HAP-1 (cell line): ENCODE results near the gene VIL1.

Experiments
- DNase-seq, 2 experiments: peaks; one replicate each; pipeline ENCODE4 v3.0.0-alpha.2; 2016 to 2020; ENCODE audit warnings: low spot score in 2 of 2
- H3K27me3 ChIP-seq: fragments of 250-450 bp; sonication (Bioruptor Pico); 2 replicates; pipeline ENCODE4 v1.5.1; 2020; ENCODE audit warnings: low read depth, mild to moderate bottlenecking, moderate library complexity
- H3K36me3 ChIP-seq: fragments of 250-450 bp; sonication (Bioruptor Pico); replicated peaks from 2 replicates; pipeline ENCODE4 v1.5.1; 2020; ENCODE audit warnings: mild to moderate bottlenecking
- H3K4me1 ChIP-seq: fragments of 250-450 bp; sonication (Bioruptor Pico); 2 replicates; pipeline ENCODE4 v1.5.1; 2020; ENCODE audit warnings: mild to moderate bottlenecking
- H3K4me3 ChIP-seq: fragments of 250-450 bp; sonication (Bioruptor Pico); 2 replicates; pipeline ENCODE4 v1.5.1; 2020; ENCODE audit warnings: mild to moderate bottlenecking, moderate library complexity
- H3K9me3 ChIP-seq: fragments of 250-450 bp; sonication (Bioruptor Pico); 2 replicates; pipeline ENCODE4 v1.5.1; 2020; ENCODE audit warnings: mild to moderate bottlenecking, moderate library complexity
- in situ Hi-C: fragments of 300-500 bp; cut with MboI; formaldehyde crosslinking; loops from 3 replicates; pipeline ENCODE4 v1.14.3; 2020; ENCODE audit warnings: low sequenced_read_pairs, inconsistent platforms, mixed read lengths

VIL1 gene

DNA sequence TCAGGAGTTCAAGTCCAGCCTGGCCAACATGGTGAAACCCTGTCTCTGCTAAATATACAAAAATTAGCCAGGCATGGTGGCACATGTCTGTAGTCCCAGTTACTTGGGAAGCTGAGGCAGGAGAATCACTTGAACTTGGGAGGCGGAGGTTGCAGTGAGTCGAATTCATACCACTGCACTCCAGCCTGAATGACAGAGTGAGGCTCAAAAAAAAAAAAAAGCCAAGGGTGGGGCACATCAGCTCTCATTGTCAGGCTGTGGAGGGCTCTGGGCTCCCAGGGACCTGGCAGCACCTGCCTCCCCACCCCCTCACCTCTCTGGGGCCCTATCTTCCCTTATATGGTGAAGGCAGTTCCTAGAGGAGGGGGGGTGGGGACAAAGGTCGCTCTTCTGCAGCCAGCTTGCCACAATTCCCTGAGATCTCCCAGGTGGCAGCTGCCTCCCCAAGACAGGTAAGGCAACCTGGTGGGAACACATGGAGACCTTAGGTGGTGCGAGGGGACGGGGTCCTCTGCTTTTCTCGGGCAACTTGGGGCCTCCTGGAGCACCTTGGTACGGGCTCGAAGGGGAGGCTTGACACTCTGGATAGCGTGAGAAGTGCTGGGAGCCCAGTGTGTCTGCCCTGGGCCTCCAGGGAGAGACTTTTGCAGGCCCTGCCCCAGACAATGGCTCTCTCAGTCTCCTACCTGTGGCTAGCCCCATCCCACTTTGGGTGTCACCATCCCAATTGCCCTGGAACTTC lies at the start of gene VIL1:
Gene VIL1 (plus strand): TSS at position 407 of the 742 bp plus-strand sequence. CDS start 4,656 bp downstream, outside the sequence.
- Histone ChIP-seq H3K4me3 (no peak within 1 kb of the TSS), H3K4me1 (no peaks in the 10 kb centered on the region), H3K9me3 (no peaks in the 10 kb centered on the region), H3K36me3 (no peaks in the 10 kb centered on the region), H3K27me3 (no peaks in the 10 kb centered on the region)
- in situ Hi-C loops: no loop called here
- DNase-seq: no peak

DNA sequence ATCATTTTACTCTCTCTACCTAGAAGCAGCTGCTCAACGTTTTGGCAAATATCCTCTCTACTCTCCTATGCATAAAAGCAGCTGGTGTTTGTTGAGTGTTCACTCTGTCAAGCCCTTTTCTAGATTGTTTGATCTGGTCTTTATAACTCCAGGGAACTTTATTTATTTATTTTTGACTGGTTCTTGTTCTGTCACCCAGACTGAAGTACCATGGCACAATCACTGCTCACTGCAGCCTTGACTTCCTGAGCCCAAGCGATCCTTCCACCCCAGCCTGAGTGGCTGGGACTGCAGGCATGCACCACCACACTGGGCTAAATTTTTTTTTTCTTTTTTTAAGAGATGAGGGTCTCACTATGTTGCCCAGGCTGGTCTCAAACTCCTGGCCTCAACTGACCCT lies 49.6 kb upstream of the VIL1 start:
- in situ Hi-C loops: no loop called here
- no peaks in the 10 kb centered on the region for H3K9me3 ChIP-seq
- DNase-seq: no peak
- no peaks in the 10 kb centered on the region for H3K36me3 ChIP-seq
- H3K4me1 ChIP-seq: peaks cover 15% of the 10 kb centered on the region
- H3K27me3 ChIP-seq: no peaks in the 10 kb centered on the region
- no peak overlapping the region for H3K4me3 ChIP-seq

DNA sequence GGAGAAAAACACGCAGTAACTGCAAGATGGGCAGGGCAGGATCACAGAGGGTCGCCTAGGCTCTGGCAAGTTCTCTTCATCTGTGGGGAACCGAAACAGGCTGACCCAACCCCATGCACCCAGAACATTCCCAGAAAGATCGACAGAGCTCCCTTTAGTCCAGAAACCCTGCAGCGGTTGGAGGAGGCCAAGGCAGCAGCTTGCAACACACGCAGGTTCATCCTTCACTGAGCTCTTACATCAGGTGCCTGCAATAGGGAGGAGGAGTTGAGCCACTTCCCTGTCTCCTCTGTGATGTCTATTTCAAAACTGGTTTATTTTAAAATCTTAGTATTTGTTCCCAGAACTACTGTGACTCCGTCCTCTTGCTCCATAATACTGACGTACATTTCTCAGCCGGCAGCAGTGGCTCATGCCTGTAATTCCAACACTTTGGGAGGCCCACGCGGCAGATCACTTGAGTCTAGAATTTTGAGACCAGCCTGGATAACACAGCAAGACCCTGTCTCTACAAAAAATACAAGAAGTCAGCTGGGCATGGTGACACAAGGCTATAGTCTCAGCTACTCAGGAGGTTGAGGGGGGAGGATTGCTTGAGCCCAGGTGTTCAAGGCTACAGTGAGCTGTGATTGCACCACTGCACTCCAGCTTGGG lies 48.4 kb upstream of the VIL1 start:
- H3K4me1 ChIP-seq: peaks cover 15% of the 10 kb centered on the region
- no peaks in the 10 kb centered on the region for H3K36me3 ChIP-seq
- in situ Hi-C loops: no loop called here
- no peaks in the 10 kb centered on the region for H3K9me3 ChIP-seq
- no peak overlapping the region for H3K4me3 ChIP-seq
- DNase-seq: no peak
- H3K27me3 ChIP-seq: no peaks in the 10 kb centered on the region

DNA sequence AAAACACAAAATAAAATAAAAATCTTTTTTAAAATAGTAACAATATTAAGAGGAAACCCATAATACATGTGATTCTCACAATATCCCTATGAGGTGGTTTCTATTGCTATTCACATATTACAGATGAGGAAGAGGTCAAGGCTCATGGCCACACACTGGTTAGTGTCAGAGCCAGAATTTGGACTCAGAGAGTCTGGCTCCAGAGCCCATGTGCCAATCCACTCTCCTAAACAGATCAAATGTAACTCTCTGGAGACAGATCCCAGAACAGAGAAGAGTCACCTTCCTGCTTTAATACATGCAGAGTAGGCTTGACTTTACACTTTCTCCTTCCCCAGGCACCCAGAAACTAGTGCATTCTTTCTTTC lies 47.0 kb upstream of the VIL1 start:
- no peak for DNase-seq
- H3K4me3 ChIP-seq: no peak overlapping the region
- no peaks in the 10 kb centered on the region for H3K27me3 ChIP-seq
- peaks cover 11% of the 10 kb centered on the region for H3K4me1 ChIP-seq
- in situ Hi-C loops: no loop called here
- H3K9me3 ChIP-seq: no peaks in the 10 kb centered on the region
- H3K36me3 ChIP-seq: no peaks in the 10 kb centered on the region

DNA sequence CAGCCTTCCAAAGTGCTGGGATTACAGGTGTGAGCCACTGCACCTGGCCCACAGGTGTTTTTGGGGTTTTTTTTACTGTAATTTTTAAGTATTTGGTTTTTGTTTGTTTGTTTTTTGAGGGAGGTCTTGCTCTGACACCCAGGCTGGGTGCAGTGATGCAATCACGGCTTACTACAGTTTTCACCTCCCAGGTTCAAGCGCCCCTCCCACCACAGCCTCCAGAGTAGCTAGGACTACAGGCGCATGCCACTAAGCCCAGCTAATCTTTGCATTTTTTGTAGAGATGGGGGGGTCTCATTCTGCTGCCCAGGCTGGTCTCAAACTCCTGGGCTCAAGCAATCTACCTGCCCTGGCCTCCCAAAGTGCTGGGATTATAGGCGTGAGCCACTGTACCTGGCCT lies 44.1 kb upstream of the VIL1 start:
- no peak for DNase-seq
- in situ Hi-C loops: no loop called here
- no peaks in the 10 kb centered on the region for H3K27me3 ChIP-seq
- no peaks in the 10 kb centered on the region for H3K9me3 ChIP-seq
- H3K4me3 ChIP-seq: no peak overlapping the region
- no peaks in the 10 kb centered on the region for H3K36me3 ChIP-seq
- no peaks in the 10 kb centered on the region; the same call in 1 of the 2 replicates for H3K4me1 ChIP-seq

DNA sequence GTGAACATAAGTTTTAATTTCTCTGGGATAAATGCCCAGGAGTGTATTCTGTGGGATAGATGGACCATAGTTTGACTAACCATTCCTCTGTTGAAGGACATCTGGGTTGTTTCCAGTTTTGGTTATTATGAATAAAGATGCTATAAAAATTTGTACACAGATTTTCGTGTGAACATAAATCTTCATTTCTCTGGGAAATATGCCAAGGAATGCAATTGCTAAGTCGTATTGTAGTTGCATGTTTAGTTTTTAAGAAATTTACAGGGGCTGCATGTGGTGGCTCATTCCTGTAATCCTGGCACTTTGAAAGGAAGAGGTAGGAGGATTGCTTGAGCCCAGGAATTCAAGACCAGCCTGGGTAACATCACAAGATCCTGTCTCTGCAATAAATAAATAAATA lies 43.7 kb upstream of the VIL1 start:
- Histone ChIP-seq H3K4me1 (no peaks in the 10 kb centered on the region; the same call in 1 of the 2 replicates), H3K4me3 (no peak overlapping the region), H3K27me3 (no peaks in the 10 kb centered on the region), H3K36me3 (no peaks in the 10 kb centered on the region), H3K9me3 (no peaks in the 10 kb centered on the region)
- DNase-seq: no peak
- in situ Hi-C loops: no loop called here

DNA sequence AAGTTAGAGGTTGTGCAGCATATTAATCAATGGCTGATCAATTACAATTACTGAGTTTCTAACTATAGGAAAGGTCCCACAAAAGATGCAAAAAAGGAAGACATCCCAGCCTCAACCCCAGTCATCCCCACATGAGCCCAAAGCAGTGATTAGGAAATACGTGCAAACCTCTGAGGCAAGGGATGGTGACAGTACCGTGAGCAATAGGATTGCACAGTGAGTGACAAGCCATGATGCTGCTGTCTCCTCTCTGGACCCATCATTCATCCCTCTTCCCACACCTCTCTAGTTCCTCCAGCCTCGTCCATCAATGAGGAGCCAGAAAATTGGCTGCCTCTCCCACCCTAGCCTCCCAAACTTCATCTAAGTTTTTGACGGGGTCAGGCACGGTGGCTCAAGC lies 40.9 kb upstream of the VIL1 start:
- no peak for DNase-seq
- no peaks in the 10 kb centered on the region; the same call in 1 of the 2 replicates for H3K4me1 ChIP-seq
- H3K36me3 ChIP-seq: no peaks in the 10 kb centered on the region
- in situ Hi-C loops: no loop called here
- no peaks in the 10 kb centered on the region for H3K27me3 ChIP-seq
- no peak overlapping the region for H3K4me3 ChIP-seq
- H3K9me3 ChIP-seq: no peaks in the 10 kb centered on the region

DNA sequence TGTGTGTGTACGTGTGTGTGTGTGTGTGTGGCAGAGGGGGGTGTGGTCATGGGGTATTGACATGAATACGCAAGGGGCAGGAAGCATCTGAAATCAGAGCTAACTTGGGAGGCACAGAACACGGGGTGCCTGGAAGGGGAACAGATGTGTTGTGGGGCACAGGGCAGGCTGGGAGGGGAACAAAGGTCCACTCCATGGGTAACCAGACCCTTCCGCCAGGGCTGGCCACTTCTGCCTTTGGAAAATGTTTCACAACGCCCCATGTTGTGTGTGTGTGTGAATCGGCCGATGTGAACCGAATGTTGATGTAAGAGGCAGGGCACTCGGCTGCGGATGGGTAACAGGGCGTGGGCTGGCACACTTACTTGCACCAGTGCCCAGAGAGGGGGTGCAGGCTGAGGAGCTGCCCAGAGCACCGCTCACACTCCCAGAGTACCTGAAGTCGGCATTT lies 37.0 kb upstream of the VIL1 start, which contains the start of gene SLC11A1:
Gene SLC11A1 (plus strand): TSS at position 358 of the 451 bp plus-strand sequence. CDS start 96 bp downstream, outside the sequence.
- in situ Hi-C loops: no loop called here
- no peak for DNase-seq
- Histone ChIP-seq H3K36me3 (no peaks in the 10 kb centered on the region), H3K4me1 (no peaks in the 10 kb centered on the region), H3K9me3 (no peaks in the 10 kb centered on the region), H3K27me3 (no peaks in the 10 kb centered on the region), H3K4me3 (no peak within 1 kb of the TSS)

DNA sequence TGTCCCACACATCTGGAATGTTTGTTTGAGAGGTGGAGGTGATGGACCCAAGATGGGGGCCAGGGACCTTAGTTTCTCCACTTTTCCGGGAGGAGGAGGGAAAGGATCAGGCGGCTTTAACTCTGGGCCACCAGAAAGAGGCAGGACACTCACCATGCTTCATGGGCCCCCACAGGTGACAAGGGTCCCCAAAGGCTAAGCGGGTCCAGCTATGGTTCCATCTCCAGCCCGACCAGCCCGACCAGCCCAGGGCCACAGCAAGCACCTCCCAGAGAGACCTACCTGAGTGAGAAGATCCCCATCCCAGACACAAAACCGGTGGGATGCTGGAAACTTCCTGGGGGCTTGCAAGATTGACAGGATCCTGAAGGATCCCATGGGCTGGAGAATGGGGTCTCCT lies 36.1 kb upstream of the VIL1 start:
- H3K27me3 ChIP-seq: no peaks in the 10 kb centered on the region
- H3K36me3 ChIP-seq: no peaks in the 10 kb centered on the region
- no peak for DNase-seq
- no peak overlapping the region for H3K4me3 ChIP-seq
- in situ Hi-C loops: no loop called here
- no peaks in the 10 kb centered on the region for H3K4me1 ChIP-seq
- no peaks in the 10 kb centered on the region for H3K9me3 ChIP-seq

DNA sequence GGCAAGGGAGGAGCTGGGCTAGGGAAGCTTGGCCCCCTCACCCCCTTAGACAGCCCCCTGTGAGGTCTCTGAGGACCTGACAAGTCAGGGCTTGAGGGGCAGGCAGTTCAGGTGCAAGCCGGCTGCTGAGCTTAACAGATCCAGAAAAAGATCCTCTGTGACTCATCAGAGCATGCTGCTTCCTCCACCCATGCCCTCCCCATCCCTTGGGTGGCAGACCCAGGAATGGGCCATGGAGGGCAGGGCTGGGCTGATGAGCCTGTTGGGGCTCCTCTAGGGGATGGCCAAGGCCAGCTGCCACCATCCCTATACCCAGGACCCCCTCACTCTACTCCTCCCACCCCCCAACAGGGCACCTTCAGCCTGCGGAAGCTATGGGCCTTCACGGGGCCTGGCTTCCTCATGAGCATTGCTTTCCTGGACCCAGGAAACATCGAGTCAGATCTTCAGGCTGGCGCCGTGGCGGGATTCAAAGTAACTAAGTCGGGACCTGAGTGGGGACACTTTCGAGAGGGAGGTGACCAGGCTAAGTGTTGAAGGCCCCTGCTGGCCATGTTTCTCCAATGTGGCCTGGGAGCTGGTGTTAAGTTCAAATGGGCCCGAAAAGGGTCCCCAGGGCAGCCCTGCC lies 34.9 kb upstream of the VIL1 start:
- in situ Hi-C loops: no loop called here

DNA sequence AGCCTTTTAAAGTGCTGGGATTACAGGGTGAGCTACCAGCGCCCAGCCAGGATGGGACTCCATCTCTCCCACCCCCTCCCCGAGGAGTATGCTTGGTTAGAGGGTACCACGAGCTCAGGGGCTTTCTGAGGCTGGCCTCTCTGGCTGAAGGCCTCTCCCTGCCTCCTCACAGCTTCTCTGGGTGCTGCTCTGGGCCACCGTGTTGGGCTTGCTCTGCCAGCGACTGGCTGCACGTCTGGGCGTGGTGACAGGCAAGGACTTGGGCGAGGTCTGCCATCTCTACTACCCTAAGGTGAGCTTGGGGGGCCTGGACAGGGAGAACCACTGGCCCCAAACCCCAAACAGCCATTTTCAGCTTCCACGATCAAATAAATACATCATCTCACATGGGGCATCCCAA lies 33.9 kb upstream of the VIL1 start:
- H3K9me3 ChIP-seq: no peaks in the 10 kb centered on the region
- no peak for DNase-seq

More for the DNA sequence above, 34.9 kb upstream of the VIL1 start:
- Histone ChIP-seq H3K36me3 (no peaks in the 10 kb centered on the region), H3K4me1 (no peaks in the 10 kb centered on the region), H3K27me3 (no peaks in the 10 kb centered on the region), H3K9me3 (no peaks in the 10 kb centered on the region), H3K4me3 (no peak overlapping the region)
- DNase-seq: no peak

DNA sequence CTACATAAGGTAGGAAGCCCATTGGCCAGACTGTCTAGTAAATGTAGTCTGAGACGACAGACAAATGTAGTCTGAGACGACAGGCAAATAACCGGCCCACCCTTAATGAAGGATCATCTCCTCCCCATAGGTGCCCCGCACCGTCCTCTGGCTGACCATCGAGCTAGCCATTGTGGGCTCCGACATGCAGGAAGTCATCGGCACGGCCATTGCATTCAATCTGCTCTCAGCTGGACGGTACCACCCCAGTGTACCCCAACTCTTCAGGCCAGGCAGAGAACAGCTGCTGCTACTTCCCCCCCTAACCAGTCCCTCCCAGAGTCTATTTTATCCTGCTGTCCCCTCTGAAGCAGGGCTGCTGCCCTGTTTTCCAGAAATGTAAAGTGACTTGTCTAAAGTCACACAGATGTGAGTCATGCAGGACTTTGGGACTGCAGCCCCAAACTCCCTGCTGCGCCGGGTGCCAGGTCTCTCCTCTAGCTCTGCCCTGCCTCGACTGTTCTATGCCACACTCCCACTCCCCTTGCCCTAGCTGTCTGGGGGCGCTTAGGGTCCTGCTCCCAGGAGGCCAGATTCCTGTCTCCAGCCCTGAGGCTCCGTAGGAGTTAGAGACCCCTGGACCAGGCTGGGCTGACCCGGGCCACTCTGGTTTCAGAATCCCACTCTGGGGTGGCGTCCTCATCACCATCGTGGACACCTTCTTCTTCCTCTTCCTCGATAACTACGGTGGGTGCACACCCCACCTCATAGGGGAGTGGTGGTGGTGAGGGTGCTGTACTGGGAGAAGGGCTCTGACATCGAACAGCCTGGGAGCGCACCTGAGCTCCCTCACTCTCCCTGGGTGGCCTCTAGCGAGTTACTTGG lies 32.2 kb upstream of the VIL1 start:
- Histone ChIP-seq H3K4me3 (no peak overlapping the region), H3K36me3 (no peaks in the 10 kb centered on the region), H3K4me1 (no peaks in the 10 kb centered on the region), H3K9me3 (no peaks in the 10 kb centered on the region), H3K27me3 (no peaks in the 10 kb centered on the region)
- in situ Hi-C loops: no loop called here
- no peak for DNase-seq

More for the DNA sequence above, 33.9 kb upstream of the VIL1 start:
- Histone ChIP-seq H3K27me3 (no peaks in the 10 kb centered on the region), H3K4me1 (no peaks in the 10 kb centered on the region), H3K4me3 (no peak overlapping the region), H3K36me3 (no peaks in the 10 kb centered on the region)
- in situ Hi-C loops: no loop called here

DNA sequence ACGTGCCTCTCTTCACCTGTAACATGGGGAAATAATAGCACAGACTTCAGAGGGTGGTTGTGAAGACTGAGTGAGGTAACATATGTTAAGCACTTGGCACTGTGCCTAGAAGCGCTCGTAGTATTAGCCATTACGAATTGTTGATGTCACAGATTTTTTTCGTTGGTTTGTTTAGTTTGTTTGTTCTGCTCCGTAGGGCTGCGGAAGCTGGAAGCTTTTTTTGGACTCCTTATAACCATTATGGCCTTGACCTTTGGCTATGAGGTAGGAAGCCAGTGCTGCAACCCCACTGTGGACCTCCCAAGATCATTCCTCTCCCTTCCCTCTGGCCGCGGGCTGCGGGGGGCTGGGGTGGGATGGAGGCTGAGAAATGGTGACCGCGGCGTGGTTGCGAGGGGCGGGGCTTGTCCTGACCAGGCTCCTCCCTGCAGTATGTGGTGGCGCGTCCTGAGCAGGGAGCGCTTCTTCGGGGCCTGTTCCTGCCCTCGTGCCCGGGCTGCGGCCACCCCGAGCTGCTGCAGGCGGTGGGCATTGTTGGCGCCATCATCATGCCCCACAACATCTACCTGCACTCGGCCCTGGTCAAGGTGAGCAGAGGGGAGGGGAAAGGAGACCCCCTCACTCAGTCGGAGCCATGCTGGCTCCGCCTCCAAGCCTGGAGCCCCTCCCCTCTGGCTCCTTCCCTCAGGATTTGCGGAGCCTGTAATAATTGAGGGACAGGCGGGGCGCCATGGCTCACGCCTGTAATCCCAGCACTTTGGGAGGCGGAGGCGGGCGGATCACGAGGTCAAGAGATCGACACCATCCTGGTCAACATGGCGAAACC lies 31.3 kb upstream of the VIL1 start:
- H3K36me3 ChIP-seq: no peaks in the 10 kb centered on the region
- in situ Hi-C loops: no loop called here
- H3K4me3 ChIP-seq: no peak overlapping the region
- no peaks in the 10 kb centered on the region for H3K4me1 ChIP-seq
- H3K9me3 ChIP-seq: no peaks in the 10 kb centered on the region
- no peak for DNase-seq
- H3K27me3 ChIP-seq: no peaks in the 10 kb centered on the region
